Activated B cell treated with CpG ODN at 0.5 μM for 24 hours (primary cell): ENCODE measurements around the gene HPCA. TPM values are rescaled to one million over a fixed set of nuclear protein-coding genes. Genes with fewer than 3 reads are reported as not detected.

ENCODE experiments used
- ATAC-seq: fragments of 200-7000 bp; cut with Tn5 transposase; one replicate; pipeline ENCODE4 v1.10.0; 2021; ENCODE audit warnings: low read depth, mild to moderate bottlenecking, moderate library complexity
- CTCF ChIA-PET: fragments of 350-600 bp; sonication (Branson Sonifier 250); formaldehyde crosslinking; loops from one replicate; lab custom pipeline; 2021; ENCODE audit warnings: antibody characterized with exemption; lab: Charles Lee
- POLR2A ChIA-PET: fragments of 350-600 bp; sonication (Branson Sonifier 250); formaldehyde crosslinking; loops from one replicate; lab custom pipeline; 2021; ENCODE audit warnings: antibody characterized with exemption; lab: Charles Lee
- DNase-seq: peaks from one replicate; pipeline ENCODE4 v3.0.0; 2022
- H3K27ac Mint-ChIP-seq: one replicate; pipeline ENCODE4 v1.8.0; 2020; ENCODE audit warnings: mixed read lengths
- H3K27me3 Mint-ChIP-seq: one replicate; pipeline ENCODE4 v1.8.0; 2021; ENCODE audit warnings: mixed read lengths
- H3K36me3 Mint-ChIP-seq: one replicate; pipeline ENCODE4 v1.8.0; 2021; ENCODE audit warnings: low read depth, mixed read lengths
- H3K4me1 Mint-ChIP-seq: one replicate; pipeline ENCODE4 v1.8.0; 2021; ENCODE audit warnings: mixed read lengths
- H3K4me3 Mint-ChIP-seq: one replicate; pipeline ENCODE4 v1.8.0; 2020; ENCODE audit warnings: mild to moderate bottlenecking, mixed read lengths
- H3K9me3 Mint-ChIP-seq: one replicate; pipeline ENCODE4 v1.8.0; 2020; ENCODE audit warnings: mixed read lengths
- intact Hi-C: fragments of 100-400 bp; cut with micrococcal nuclease; formaldehyde crosslinking; loops from one replicate; pipeline ENCODE4 v1.15.1; 2024
- total RNA-seq: library from RNA; stranded (reverse); gene quantifications from 2 replicates; pipeline ENCODE4 v1.2.3, GENCODE V29; 2022
- TF ChIP-seq, protein P1 (sequence below): fragments of 200-600 bp; IDR thresholded peaks from one replicate; pipeline ENCODE4 v1.8.0; 2022; ENCODE audit warnings: antibody characterized with exemption, mild to moderate bottlenecking

The HPCA gene
- total RNA-seq, 1 donor from 2014 or later, result not detected

- ChIA-PET POLR2A (no interaction called here), CTCF (interaction anchor here (2.3 kb wide), 1 partner anchor 15 kb away, joined by 7 read pairs; no protein-coding TSS in a partner anchor)
- H3K4me3 Mint-ChIP-seq, result no peak overlapping the region
- intact Hi-C loops, result no loop called here
- TF ChIP-seq, protein P1, sequence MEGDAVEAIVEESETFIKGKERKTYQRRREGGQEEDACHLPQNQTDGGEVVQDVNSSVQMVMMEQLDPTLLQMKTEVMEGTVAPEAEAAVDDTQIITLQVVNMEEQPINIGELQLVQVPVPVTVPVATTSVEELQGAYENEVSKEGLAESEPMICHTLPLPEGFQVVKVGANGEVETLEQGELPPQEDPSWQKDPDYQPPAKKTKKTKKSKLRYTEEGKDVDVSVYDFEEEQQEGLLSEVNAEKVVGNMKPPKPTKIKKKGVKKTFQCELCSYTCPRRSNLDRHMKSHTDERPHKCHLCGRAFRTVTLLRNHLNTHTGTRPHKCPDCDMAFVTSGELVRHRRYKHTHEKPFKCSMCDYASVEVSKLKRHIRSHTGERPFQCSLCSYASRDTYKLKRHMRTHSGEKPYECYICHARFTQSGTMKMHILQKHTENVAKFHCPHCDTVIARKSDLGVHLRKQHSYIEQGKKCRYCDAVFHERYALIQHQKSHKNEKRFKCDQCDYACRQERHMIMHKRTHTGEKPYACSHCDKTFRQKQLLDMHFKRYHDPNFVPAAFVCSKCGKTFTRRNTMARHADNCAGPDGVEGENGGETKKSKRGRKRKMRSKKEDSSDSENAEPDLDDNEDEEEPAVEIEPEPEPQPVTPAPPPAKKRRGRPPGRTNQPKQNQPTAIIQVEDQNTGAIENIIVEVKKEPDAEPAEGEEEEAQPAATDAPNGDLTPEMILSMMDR, result no peak
- H3K27me3 Mint-ChIP-seq, result peaks cover 43% of the 10 kb centered on the region
- no peaks in the 10 kb centered on the region for H3K36me3 Mint-ChIP-seq
- ATAC-seq, result no peak
- H3K9me3 Mint-ChIP-seq, result no peaks in the 10 kb centered on the region
- H3K4me1 Mint-ChIP-seq, result no peaks in the 10 kb centered on the region
- no peak overlapping the region for H3K27ac Mint-ChIP-seq
- no peak for DNase-seq
Observed at GRCh38 chr1:32918179-32918578, 31.9 kb downstream of the HPCA start.

GRCh38 chr1:32919811-32920733 lies 33.8 kb downstream of the HPCA start:
- Mint-ChIP-seq H3K9me3 (no peaks in the 10 kb centered on the region), H3K27me3 (peaks cover 56% of the 10 kb centered on the region), H3K4me3 (no peak overlapping the region), H3K36me3 (no peaks in the 10 kb centered on the region), H3K4me1 (peaks cover 11% of the 10 kb centered on the region), H3K27ac (no peak overlapping the region)
- TF ChIP-seq, protein P1, result no peak
- DNase-seq (no peak), ATAC-seq (no peak)
- intact Hi-C loops, result no loop called here
- ChIA-PET POLR2A (no interaction called here), CTCF (interaction anchor here (2.3 kb wide), 1 partner anchor 13 kb away, joined by 7 read pairs; no protein-coding TSS in a partner anchor)

DNA sequence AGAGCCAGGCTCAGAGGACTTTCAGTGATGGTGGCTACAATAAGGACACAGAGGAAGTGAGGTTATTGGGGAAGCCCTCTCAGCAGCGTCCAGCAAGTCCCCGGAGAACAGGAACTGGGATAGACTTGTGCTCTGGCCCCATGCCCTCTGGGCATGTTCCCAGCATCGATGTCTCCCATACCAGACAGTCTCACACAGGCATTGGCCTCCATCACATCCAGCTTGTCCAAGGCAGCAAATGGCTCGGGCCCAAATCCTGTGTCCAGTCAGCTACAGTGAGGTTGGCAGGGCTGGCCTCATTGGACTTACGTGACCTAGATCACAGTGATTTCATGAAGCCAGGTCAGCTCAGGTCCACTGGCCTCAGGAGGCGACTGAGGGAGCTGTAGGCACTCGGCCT lies 34.5 kb downstream of the HPCA start:
- Mint-ChIP-seq H3K27me3 (peaks cover 59% of the 10 kb centered on the region), H3K4me1 (peaks cover 18% of the 10 kb centered on the region), H3K36me3 (no peaks in the 10 kb centered on the region), H3K9me3 (no peaks in the 10 kb centered on the region), H3K27ac (no peak overlapping the region), H3K4me3 (no peak overlapping the region)
- CTCF ChIA-PET, result interaction anchor here (0.6 to 2.3 kb wide), 2 partner anchors 12 kb away, joined by 3 to 7 read pairs; no protein-coding TSS in a partner anchor
- ATAC-seq (no peak), DNase-seq (no peak)
- POLR2A ChIA-PET, result no interaction called here
- TF ChIP-seq, protein P1, result no peak
- intact Hi-C loops, result no loop called here

DNA sequence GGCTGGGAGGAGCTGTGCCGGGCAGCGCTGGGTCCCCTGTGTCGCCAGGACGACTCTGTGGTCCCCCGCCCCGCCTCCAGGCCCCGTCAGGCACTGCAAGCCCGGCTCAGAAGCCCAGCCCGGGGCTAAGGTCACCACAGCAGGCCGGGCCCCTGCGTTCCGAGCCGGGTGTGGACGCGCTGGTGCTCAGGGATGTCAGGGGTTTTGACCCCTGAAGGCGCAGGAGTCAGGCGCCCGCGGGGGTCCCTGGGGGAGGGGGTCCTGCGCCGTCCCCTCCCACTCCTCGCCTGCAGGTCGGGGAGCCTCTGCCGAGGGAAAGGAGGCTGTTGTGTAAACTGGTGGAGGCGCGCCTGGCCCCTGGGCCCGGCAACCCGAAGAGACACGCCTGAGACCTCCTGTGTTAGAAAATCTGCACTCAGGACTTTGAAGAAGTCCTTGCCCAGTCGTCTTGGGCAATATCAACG lies 38.6 kb downstream of the HPCA start:
- H3K4me1 Mint-ChIP-seq, result peaks cover 19% of the 10 kb centered on the region

More for the DNA sequence above, 38.6 kb downstream of the HPCA start:
- TF ChIP-seq, protein P1, result no peak
- Mint-ChIP-seq H3K9me3 (peaks cover 3% of the 10 kb centered on the region), H3K36me3 (no peaks in the 10 kb centered on the region), H3K27me3 (peaks cover 47% of the 10 kb centered on the region), H3K4me3 (peak overlapping the region; percentile 36), H3K27ac (no peak overlapping the region)
- intact Hi-C loops, result no loop called here
- DNase-seq (no peak), ATAC-seq (peak; percentile 47)
- ChIA-PET POLR2A (no interaction called here), CTCF (interaction anchor here (1.0 to 1.7 kb wide), 4 partner anchors 82 to 172 kb away, joined by 3 to 14 read pairs (median 6); no protein-coding TSS in a partner anchor)
